ENCODE data around the gene CNTN4. TPM values are rescaled to one million over a fixed set of nuclear protein-coding genes. Genes with fewer than 3 reads are reported as not detected.

CNTN4 gene
- total RNA-seq, 8 experiments from 2014 or later: 0.31 to 27.6 (median 15.8) TPM

GRCh38 chr3:2334921-2335320, 236.3 kb downstream of the CNTN4 start:
- no peak for ATAC-seq (replicated peaks in 6 of 8)
- in situ Hi-C loops (cut with MboI; ENCODE audit: low pct_unique_long_range_greater_than_20kb in 2 of 9, low sequenced_read_pairs in 9 of 9, unreplicated experiment in 9 of 9): no loop called here
- Histone ChIP-seq H3K4me1 (replicated peaks in 1 of 2) (no peaks in the 10 kb centered on the region), H3K27ac (no peak overlapping the region), H3K4me3 (no peak overlapping the region)
- WGBS, 10 experiments: 0 to 100% (median 60%) methylated on average over 1 to 3 of the region's 3 CpGs

DNA sequence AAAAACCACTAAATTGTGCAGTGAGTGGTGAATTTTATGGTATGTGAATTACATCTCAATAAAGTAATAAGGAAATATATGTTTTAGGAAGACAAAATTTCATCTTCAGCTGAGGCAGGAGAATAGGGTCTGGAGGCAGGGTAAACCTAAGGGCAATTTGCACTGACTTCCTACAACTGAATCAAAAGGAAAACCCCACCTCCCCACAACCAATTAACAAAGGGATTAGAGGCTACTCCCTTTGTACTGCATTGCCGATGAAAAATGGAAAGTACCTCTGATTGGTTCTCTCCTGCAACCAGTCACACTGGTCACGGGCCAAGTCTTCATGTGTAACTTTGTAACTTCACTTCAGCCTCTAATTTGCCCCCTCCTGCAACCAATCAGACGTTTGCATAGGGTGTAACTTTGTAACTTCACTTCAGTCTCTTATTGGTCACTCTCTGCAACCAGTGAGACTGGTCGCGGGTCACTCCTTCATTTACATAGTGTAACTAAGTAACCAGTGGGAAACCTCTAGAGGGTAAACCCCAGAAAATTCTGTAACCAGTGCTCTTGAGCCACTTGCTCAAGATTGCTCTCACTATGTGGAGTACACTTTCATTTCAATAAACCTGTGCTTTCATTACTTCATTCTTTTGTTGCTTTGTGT, 244.5 kb downstream of the CNTN4 start:
- no peak overlapping the region for H3K4me3 ChIP-seq
- no peak for ATAC-seq (replicated peaks in 6 of 8)
- 12 to 100% (median 63%) methylated on average over 1 to 5 of the region's 5 CpGs; no CpG with 5 or more reads in 2 of the 10 experiments for WGBS, 10 experiments
- no peak overlapping the region for H3K27ac ChIP-seq
- in situ Hi-C loops (cut with MboI; ENCODE audit: low pct_unique_long_range_greater_than_20kb in 2 of 9, low sequenced_read_pairs in 9 of 9, unreplicated experiment in 9 of 9): no loop called here
- H3K4me1 ChIP-seq (replicated peaks in 1 of 2): no peaks in the 10 kb centered on the region

- H3K27ac ChIP-seq: no peak overlapping the region
- in situ Hi-C loops (cut with MboI; ENCODE audit: low pct_unique_long_range_greater_than_20kb in 2 of 9, low sequenced_read_pairs in 9 of 9, unreplicated experiment in 9 of 9): no loop called here
- no peak overlapping the region for H3K4me3 ChIP-seq
- H3K4me1 ChIP-seq (replicated peaks in 1 of 2): peaks cover 0 to 3% of the 10 kb centered on the region in 2 donors
- no peak for ATAC-seq (replicated peaks in 6 of 8)
- WGBS, 10 experiments: 10 to 100% (median 81%) methylated on average over 2 to 3 of the region's 28 CpGs; no CpG with 5 or more reads in 5 of the 10 experiments
Observed at GRCh38 chr3:2352134-2352762, 253.6 kb downstream of the CNTN4 start.

DNA sequence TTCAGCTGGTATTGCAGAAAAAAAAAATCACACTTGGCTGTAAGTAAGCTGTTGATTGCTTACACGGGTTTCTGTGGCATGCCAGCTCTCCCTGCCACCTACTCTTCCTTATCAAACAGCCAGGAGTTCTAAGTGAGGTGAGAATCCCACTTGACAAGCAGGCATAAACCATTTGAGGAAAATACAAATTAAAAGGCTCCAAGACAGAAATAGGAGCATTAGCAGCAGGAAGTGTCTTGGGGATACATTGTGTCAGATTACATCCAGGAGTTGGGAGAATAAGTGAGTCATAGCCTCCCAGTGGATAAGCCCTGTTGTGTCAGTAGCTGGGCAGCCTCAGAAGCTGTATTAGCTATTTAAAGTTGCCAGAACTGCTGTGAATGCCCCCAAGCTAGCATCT, 256.0 kb downstream of the CNTN4 start:
- Histone ChIP-seq H3K27ac (no peak overlapping the region), H3K4me1 (replicated peaks in 1 of 2) (peaks cover 0 to 3% of the 10 kb centered on the region in 2 donors), H3K4me3 (no peak overlapping the region)
- in situ Hi-C loops (cut with MboI; ENCODE audit: low pct_unique_long_range_greater_than_20kb in 2 of 9, low sequenced_read_pairs in 9 of 9, unreplicated experiment in 9 of 9): no loop called here
- peak; percentile 77 to 99 (median 87) for ATAC-seq (replicated peaks in 6 of 8)
- WGBS, 10 experiments: 0 to 50% (median 32%) methylated on average over 1 of the region's 1 CpG; no CpG with 5 or more reads in 4 of the 10 experiments

- ATAC-seq (replicated peaks in 6 of 8): peak in 4 of 8 experiments; percentile 5 to 31 (median 20)
- H3K4me3 ChIP-seq: no peak overlapping the region
- WGBS, 10 experiments: 0 to 83% (median 60%) methylated on average over 1 to 3 of the region's 3 CpGs; no CpG with 5 or more reads in 2 of the 10 experiments
- H3K27ac ChIP-seq: no peak overlapping the region
- in situ Hi-C loops (cut with MboI; ENCODE audit: low pct_unique_long_range_greater_than_20kb in 2 of 9, low sequenced_read_pairs in 9 of 9, unreplicated experiment in 9 of 9): no loop called here
- H3K4me1 ChIP-seq (replicated peaks in 1 of 2): peaks cover 0 to 3% of the 10 kb centered on the region in 2 donors
Observed at GRCh38 chr3:2356298-2356950, 257.8 kb downstream of the CNTN4 start.

DNA sequence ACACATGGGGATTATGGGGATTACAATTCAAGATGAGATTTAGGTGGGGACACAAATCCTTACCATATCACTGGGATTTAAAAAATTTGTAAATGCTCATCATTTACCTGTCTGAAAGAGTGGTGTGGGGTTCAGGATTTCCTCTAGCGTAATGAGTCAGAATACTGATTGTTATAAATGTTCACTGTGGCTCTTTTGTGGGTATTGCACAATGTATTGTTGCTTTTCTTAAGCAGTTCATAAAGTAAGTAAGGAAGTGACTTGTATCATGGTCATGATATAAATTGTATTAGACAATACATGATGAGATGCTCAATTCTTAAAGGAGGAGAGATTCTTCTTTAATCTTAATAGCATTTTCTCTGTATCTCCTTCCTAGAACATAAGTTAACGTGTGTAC, 262.1 kb downstream of the CNTN4 start:
- no peak overlapping the region for H3K27ac ChIP-seq
- no peak for ATAC-seq (replicated peaks in 6 of 8)
- 10 to 100% (median 60%) methylated on average over 1 to 2 of the region's 2 CpGs; no CpG with 5 or more reads in 1 of the 10 experiments for WGBS, 10 experiments
- in situ Hi-C loops (cut with MboI; ENCODE audit: low pct_unique_long_range_greater_than_20kb in 2 of 9, low sequenced_read_pairs in 9 of 9, unreplicated experiment in 9 of 9): no loop called here
- no peak overlapping the region for H3K4me3 ChIP-seq
- peaks cover 0 to 17% of the 10 kb centered on the region in 2 donors for H3K4me1 ChIP-seq (replicated peaks in 1 of 2)

GRCh38 chr3:2362122-2362521, 263.5 kb downstream of the CNTN4 start:
- ATAC-seq (replicated peaks in 6 of 8): no peak
- in situ Hi-C loops (cut with MboI; ENCODE audit: low pct_unique_long_range_greater_than_20kb in 2 of 9, low sequenced_read_pairs in 9 of 9, unreplicated experiment in 9 of 9): no loop called here
- WGBS, 10 experiments: 20 to 100% (median 93%) methylated on average over 1 to 3 of the region's 6 CpGs; no CpG with 5 or more reads in 6 of the 10 experiments

DNA sequence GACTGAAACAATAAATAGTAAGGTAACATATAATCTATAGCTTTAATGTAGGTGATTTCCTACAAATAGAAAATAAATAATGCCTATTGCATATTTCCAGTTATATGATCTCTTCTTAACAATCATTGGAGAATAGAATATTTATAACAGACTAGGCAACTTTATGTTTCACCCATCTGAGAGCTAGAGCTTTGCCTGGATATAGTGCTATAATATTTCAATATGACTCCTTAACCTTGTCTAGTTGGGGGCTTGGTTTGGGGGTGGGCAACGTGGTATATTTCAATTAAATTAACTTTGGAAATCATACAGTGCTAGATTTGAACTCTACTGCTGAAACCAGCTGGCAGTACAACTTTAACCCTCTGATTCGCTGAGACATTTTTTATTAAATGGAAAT, 265.2 kb downstream of the CNTN4 start:
- no peak overlapping the region for H3K27ac ChIP-seq
- ATAC-seq (replicated peaks in 6 of 8): peak in 1 of 8 experiments; percentile 91
- H3K4me3 ChIP-seq: no peak overlapping the region
- peaks cover 0 to 16% of the 10 kb centered on the region in 2 donors for H3K4me1 ChIP-seq (replicated peaks in 1 of 2)
- in situ Hi-C loops (cut with MboI; ENCODE audit: low pct_unique_long_range_greater_than_20kb in 2 of 9, low sequenced_read_pairs in 9 of 9, unreplicated experiment in 9 of 9): no loop called here
- 0 to 100% (median 40%) methylated on average over 1 to 2 of the region's 2 CpGs; no CpG with 5 or more reads in 1 of the 10 experiments for WGBS, 10 experiments

More at GRCh38 chr3:2362122-2362521, 263.5 kb downstream of the CNTN4 start:
- Histone ChIP-seq H3K27ac (no peak overlapping the region), H3K4me3 (no peak overlapping the region), H3K4me1 (replicated peaks in 1 of 2) (peaks cover 0 to 16% of the 10 kb centered on the region in 2 donors)

DNA sequence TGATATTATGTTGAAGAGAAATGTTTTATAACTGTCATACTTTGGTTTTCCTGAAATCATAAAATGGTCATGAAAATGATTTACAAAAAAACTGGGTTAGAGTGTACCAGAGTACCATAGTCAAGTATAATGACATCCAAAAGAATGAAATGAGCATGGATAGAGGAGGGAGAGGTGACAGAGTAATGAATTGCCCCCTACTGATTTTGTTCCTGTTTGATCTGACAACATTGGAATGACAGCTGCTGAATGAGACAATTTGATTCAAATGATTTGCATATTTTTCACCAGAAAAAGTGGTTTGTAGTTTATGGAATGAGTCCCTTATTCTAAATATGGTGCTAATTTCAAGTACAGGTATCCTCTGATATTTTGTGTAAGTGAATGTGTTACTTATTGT, 271.7 kb downstream of the CNTN4 start:
- in situ Hi-C loops (cut with MboI; ENCODE audit: low pct_unique_long_range_greater_than_20kb in 2 of 9, low sequenced_read_pairs in 9 of 9, unreplicated experiment in 9 of 9): no loop called here
- no peak for ATAC-seq (replicated peaks in 6 of 8)
- H3K4me3 ChIP-seq: no peak overlapping the region
- H3K4me1 ChIP-seq (replicated peaks in 1 of 2): no peaks in the 10 kb centered on the region
- H3K27ac ChIP-seq: no peak overlapping the region

- in situ Hi-C loops (cut with MboI; ENCODE audit: low pct_unique_long_range_greater_than_20kb in 2 of 9, low sequenced_read_pairs in 9 of 9, unreplicated experiment in 9 of 9): no loop called here
- WGBS, 10 experiments: 0 to 91% (median 67%) methylated on average over 1 of the region's 1 CpG; no CpG with 5 or more reads in 2 of the 10 experiments
- no peak for ATAC-seq (replicated peaks in 6 of 8)
- no peak overlapping the region for H3K27ac ChIP-seq
- no peaks in the 10 kb centered on the region for H3K4me1 ChIP-seq (replicated peaks in 1 of 2)
- H3K4me3 ChIP-seq: no peak overlapping the region
Observed at GRCh38 chr3:2372306-2372705, 273.6 kb downstream of the CNTN4 start.

DNA sequence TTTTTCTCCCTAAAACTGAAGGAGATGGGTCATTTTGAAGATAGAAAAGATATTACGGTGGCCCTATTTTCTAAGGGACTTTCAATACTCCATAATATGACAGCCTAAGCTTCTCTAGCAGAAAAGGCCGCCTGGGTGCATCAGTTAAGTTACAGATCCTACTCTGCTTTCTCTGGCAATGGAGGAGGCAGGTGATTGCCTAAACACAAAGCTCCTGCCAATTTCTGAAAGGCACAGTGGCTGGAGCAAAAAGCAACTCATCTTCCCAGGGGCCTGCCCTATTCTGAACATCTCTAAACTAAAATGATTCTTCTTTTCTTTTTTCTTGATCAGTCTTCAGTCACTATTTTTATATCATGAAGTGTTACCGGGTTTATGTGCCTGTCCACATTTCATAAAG, 276.7 kb downstream of the CNTN4 start:
- in situ Hi-C loops (cut with MboI; ENCODE audit: low pct_unique_long_range_greater_than_20kb in 2 of 9, low sequenced_read_pairs in 9 of 9, unreplicated experiment in 9 of 9): no loop called here
- no peaks in the 10 kb centered on the region for H3K4me1 ChIP-seq (replicated peaks in 1 of 2)
- no peak overlapping the region for H3K27ac ChIP-seq
- no peak for ATAC-seq (replicated peaks in 6 of 8)
- 0 to 100% (median 44%) methylated on average over 1 to 3 of the region's 3 CpGs; no CpG with 5 or more reads in 1 of the 10 experiments for WGBS, 10 experiments
- H3K4me3 ChIP-seq: no peak overlapping the region

- H3K4me3 ChIP-seq: no peak overlapping the region
- 0 to 100% (median 40%) methylated on average over 1 of the region's 1 CpG; no CpG with 5 or more reads in 3 of the 10 experiments for WGBS, 10 experiments
- ATAC-seq (replicated peaks in 6 of 8): no peak
- H3K27ac ChIP-seq: no peak overlapping the region
- H3K4me1 ChIP-seq (replicated peaks in 1 of 2): no peaks in the 10 kb centered on the region
- in situ Hi-C loops (cut with MboI; ENCODE audit: low pct_unique_long_range_greater_than_20kb in 2 of 9, low sequenced_read_pairs in 9 of 9, unreplicated experiment in 9 of 9): no loop called here
Observed at GRCh38 chr3:2377281-2377680, 278.6 kb downstream of the CNTN4 start.

- no peak for ATAC-seq (replicated peaks in 6 of 8)
- no peak overlapping the region for H3K27ac ChIP-seq
- no peak overlapping the region for H3K4me3 ChIP-seq
- 0 to 90% (median 60%) methylated on average over 1 to 2 of the region's 2 CpGs; no CpG with 5 or more reads in 1 of the 10 experiments for WGBS, 10 experiments
- H3K4me1 ChIP-seq (replicated peaks in 1 of 2): peaks cover 0 to under 1% of the 10 kb centered on the region in 2 donors
- in situ Hi-C loops (cut with MboI; ENCODE audit: low pct_unique_long_range_greater_than_20kb in 2 of 9, low sequenced_read_pairs in 9 of 9, unreplicated experiment in 9 of 9): no loop called here
Observed at GRCh38 chr3:2390926-2391532, 292.4 kb downstream of the CNTN4 start.
